Neuronal stem cell (in vitro differentiated cells): ENCODE results near the gene PIK3AP1.

Source experiments
- DNase-seq: peaks from one replicate; pipeline ENCODE4 v3.0.0-alpha.2; 2013; ENCODE audit warnings: low spot score
- H2AFZ ChIP-seq: one replicate; pipeline ENCODE4 v1.6.1; 2013; ENCODE audit warnings: mild to moderate bottlenecking, low read length, inconsistent platforms
- H2AK5ac ChIP-seq: 2 replicates; pipeline ENCODE4 v1.6.1; 2013; ENCODE audit warnings: low read depth, mild to moderate bottlenecking, inconsistent platforms, low read length, moderate library complexity, mixed read lengths
- H2BK120ac ChIP-seq: 2 replicates; pipeline ENCODE4 v1.6.1; 2013; ENCODE audit warnings: low read depth, mild to moderate bottlenecking, inconsistent platforms, low read length, moderate library complexity, mixed read lengths
- H2BK12ac ChIP-seq: one replicate; pipeline ENCODE4 v1.6.1; 2013; ENCODE audit warnings: low read length, inconsistent platforms
- H2BK15ac ChIP-seq: 2 replicates; pipeline ENCODE4 v1.6.1; 2013; ENCODE audit warnings: mild to moderate bottlenecking, low read length, inconsistent platforms, mixed read lengths
- H2BK5ac ChIP-seq: one replicate; pipeline ENCODE4 v1.6.1; 2013; ENCODE audit warnings: inconsistent platforms, mild to moderate bottlenecking, low read length, moderate library complexity
- H3K14ac ChIP-seq: one replicate; pipeline ENCODE4 v1.6.1; 2013; ENCODE audit warnings: low read length, inconsistent platforms
- H3K18ac ChIP-seq: 2 replicates; pipeline ENCODE4 v1.6.1; 2013; ENCODE audit warnings: low read length, inconsistent platforms
- H3K23ac ChIP-seq: 2 replicates; pipeline ENCODE4 v1.6.1; 2013; ENCODE audit warnings: low read depth, mild to moderate bottlenecking, mixed read lengths, low read length, inconsistent platforms; ENCODE audit not compliant: poor library complexity
- H3K27ac ChIP-seq: replicated peaks from 3 replicates; pipeline ENCODE4 v1.5.1; 2013; ENCODE audit warnings: low read length, inconsistent platforms
- H3K27me3 ChIP-seq, 3 experiments: 2 replicates each; pipeline ENCODE4 v1.6.1; 2013; ENCODE audit warnings: low read length in 3 of 3, mild to moderate bottlenecking in 2 of 3, inconsistent platforms in 1 of 3, low read depth in 1 of 3, mixed read lengths in 1 of 3, moderate library complexity in 1 of 3; ENCODE audit not compliant: control insufficient read depth in 3 of 3, insufficient read depth in 3 of 3
- H3K36me3 ChIP-seq, 2 donors: replicated peaks in 1 of 2; 2 replicates each; pipeline ENCODE4 v1.6.1; 2013; ENCODE audit warnings: low read length in 2 of 2; ENCODE audit not compliant: control insufficient read depth in 2 of 2, insufficient read depth in 2 of 2
- H3K4ac ChIP-seq: 2 replicates; pipeline ENCODE4 v1.6.1; 2013; ENCODE audit warnings: inconsistent platforms, mild to moderate bottlenecking, low read length, moderate library complexity
- H3K4me1 ChIP-seq, 2 donors: 1 replicate in 1 of 2; 2 replicates in 1 of 2; pipeline ENCODE4 v1.6.1; 2013; ENCODE audit warnings: low read length in 2 of 2, low read depth in 1 of 2; ENCODE audit not compliant: control insufficient read depth in 2 of 2, insufficient read depth in 1 of 2
- H3K4me2 ChIP-seq: one replicate; pipeline ENCODE4 v1.6.1; 2013; ENCODE audit warnings: mild to moderate bottlenecking, low read length, inconsistent platforms; ENCODE audit not compliant: insufficient read depth, poor library complexity, severe bottlenecking
- H3K4me3 ChIP-seq, 2 donors: 2 replicates each; pipeline ENCODE4 v1.5.1; 2013; ENCODE audit warnings: low read length in 2 of 2, mild to moderate bottlenecking in 2 of 2, inconsistent platforms in 1 of 2, moderate library complexity in 1 of 2
- H3K79me1 ChIP-seq: one replicate; pipeline ENCODE4 v1.6.1; 2013; ENCODE audit warnings: low read depth, mild to moderate bottlenecking, inconsistent platforms, low read length, moderate library complexity
- H3K9ac ChIP-seq: one replicate; pipeline ENCODE4 v1.6.1; 2013; ENCODE audit warnings: mild to moderate bottlenecking, low read depth, low read length, inconsistent platforms; ENCODE audit not compliant: poor library complexity
- H3K9me3 ChIP-seq, 2 donors: replicated peaks in 1 of 2; 2 replicates each; pipeline versions ENCODE3 to v1.6.1; 2013; ENCODE audit warnings: low read length in 2 of 2, mild to moderate bottlenecking in 2 of 2, inconsistent platforms in 1 of 2, low read depth in 1 of 2, mixed read lengths in 1 of 2, moderate library complexity in 1 of 2; ENCODE audit not compliant: control insufficient read depth in 2 of 2, insufficient read depth in 1 of 2
- H4K8ac ChIP-seq: one replicate; pipeline ENCODE4 v1.6.1; 2013; ENCODE audit warnings: low read depth, mild to moderate bottlenecking, inconsistent platforms, low read length, moderate library complexity
- H4K91ac ChIP-seq: one replicate; pipeline ENCODE4 v1.6.1; 2013; ENCODE audit warnings: low read length, low read depth, mild to moderate bottlenecking, inconsistent platforms; ENCODE audit not compliant: poor library complexity
- WGBS, 2 donors: extraction: QIAGEN DNeasy Blood & Tissue Kit; methylation state at CpG; one replicate each; pipeline ENCODE4 v1.1.7; 2013; ENCODE audit warnings: missing lambda C conversion rate in 2 of 2, mixed read lengths in 1 of 2; ENCODE audit not compliant: insufficient read length in 2 of 2, insufficient replicate concordance in 1 of 2; ENCODE audit errors: extremely low coverage in 2 of 2; 5-methylcytosine and 5-hydroxymethylcytosine counted together

Gene PIK3AP1

GRCh38 chr10:96764425-96765060 is 44.2 kb upstream of the PIK3AP1 start:
- no peaks in the 10 kb centered on the region for H3K27me3 ChIP-seq
- H2AFZ ChIP-seq, result no peak overlapping the region
- H3K4me2 ChIP-seq, result no peak overlapping the region
- H3K4me1 ChIP-seq, result no peaks in the 10 kb centered on the region
- H3K14ac ChIP-seq, result no peak overlapping the region
- H3K79me1 ChIP-seq, result no peaks in the 10 kb centered on the region
- H3K9me3 ChIP-seq, result no peaks in the 10 kb centered on the region
- no peak overlapping the region for H2BK12ac ChIP-seq
- H2BK5ac ChIP-seq, result no peak overlapping the region
- H3K4me3 ChIP-seq, result no peak overlapping the region
- no peak overlapping the region for H4K8ac ChIP-seq
- no peak overlapping the region for H2AK5ac ChIP-seq
- no peak overlapping the region for H3K4ac ChIP-seq
- no peak overlapping the region for H2BK15ac ChIP-seq
- H3K23ac ChIP-seq, result no peak overlapping the region
- no peak overlapping the region for H3K18ac ChIP-seq
- WGBS, 2 donors, result no CpG with 5 or more reads among the region's 4 CpGs
- H2BK120ac ChIP-seq, result no peak overlapping the region
- no peak for DNase-seq
- H3K27ac ChIP-seq, result no peak overlapping the region
- no peaks in the 10 kb centered on the region for H3K36me3 ChIP-seq
- H3K9ac ChIP-seq, result no peak overlapping the region
- H4K91ac ChIP-seq, result no peak overlapping the region

DNA sequence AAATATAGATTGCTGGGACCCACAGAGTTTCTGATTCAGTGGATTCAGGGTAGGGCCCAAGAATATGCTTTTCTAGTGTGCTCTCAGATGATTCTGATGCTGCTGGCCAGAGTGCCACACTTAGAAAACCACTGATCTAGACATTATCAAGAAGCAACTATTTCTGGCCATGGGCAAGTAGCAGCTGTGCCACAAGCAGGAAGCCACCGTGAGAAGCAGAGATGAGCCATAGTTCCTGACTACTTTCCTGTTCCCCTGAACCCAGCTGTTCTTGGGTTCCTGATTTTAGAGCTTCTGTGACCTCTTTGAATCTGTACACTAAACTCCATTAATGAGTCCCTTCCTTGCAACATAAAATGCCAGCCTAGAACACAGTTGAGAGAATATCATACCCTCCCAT is 38.1 kb upstream of the PIK3AP1 start:
- no peak overlapping the region for H4K8ac ChIP-seq
- no peaks in the 10 kb centered on the region for H3K4me1 ChIP-seq
- H3K36me3 ChIP-seq, result no peaks in the 10 kb centered on the region
- H3K18ac ChIP-seq, result no peak overlapping the region
- no peak overlapping the region for H3K9ac ChIP-seq
- no peak overlapping the region for H2BK12ac ChIP-seq
- H4K91ac ChIP-seq, result no peak overlapping the region
- H3K4me2 ChIP-seq, result no peak overlapping the region
- H2AK5ac ChIP-seq, result no peak overlapping the region
- no peak overlapping the region for H2BK15ac ChIP-seq
- no CpG with 5 or more reads among the region's 1 CpG for WGBS, 2 donors
- H3K4me3 ChIP-seq, result no peak overlapping the region
- no peak overlapping the region for H2AFZ ChIP-seq
- no peak overlapping the region for H2BK120ac ChIP-seq
- no peaks in the 10 kb centered on the region for H3K9me3 ChIP-seq
- H3K79me1 ChIP-seq, result no peaks in the 10 kb centered on the region
- no peak overlapping the region for H3K4ac ChIP-seq
- no peak overlapping the region for H3K23ac ChIP-seq
- H2BK5ac ChIP-seq, result no peak overlapping the region
- H3K27ac ChIP-seq, result no peak overlapping the region
- DNase-seq, result no peak
- peaks cover 0 to 6% (median 0%) of the 10 kb centered on the region in 3 experiments for H3K27me3 ChIP-seq
- no peak overlapping the region for H3K14ac ChIP-seq

DNA sequence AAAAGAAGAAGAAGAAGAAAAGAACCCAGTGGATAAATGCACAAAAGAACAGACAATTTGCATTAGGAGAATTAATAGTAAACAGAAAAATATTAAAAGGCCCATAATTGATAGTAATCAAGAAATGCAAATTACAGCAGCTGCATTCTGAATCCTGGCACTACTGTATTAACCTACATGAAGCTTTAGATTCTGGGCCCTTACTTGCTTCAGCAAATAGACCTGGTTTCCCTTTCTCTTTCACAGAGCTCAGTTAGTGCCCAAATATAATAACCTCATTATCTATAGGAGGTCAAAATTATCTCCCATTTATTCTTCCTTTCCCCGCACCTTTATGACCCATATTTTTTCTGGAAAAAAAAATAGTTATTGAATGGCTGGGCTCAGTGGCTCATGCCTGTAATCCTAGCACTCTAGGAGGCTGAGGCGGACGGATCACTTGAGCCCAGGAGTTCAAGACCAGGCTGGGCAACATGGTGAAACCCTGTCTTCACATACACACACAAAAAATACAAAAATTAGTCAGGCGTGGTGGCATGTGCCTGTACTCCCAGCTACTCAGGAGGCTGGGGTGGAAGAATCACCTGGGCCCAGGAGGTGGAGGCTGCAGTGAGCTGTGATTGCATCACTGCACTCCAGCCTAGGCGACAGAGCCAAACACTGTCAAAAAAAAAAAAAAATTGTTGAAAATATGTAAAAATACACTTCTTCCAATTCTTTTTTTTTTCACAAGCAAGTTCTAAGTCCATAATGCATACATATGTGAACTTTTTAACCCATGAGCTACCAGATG is 36.0 kb upstream of the PIK3AP1 start:
- Histone ChIP-seq H2BK5ac (no peak overlapping the region), H3K23ac (no peak overlapping the region), H2BK12ac (no peak overlapping the region), H3K79me1 (no peaks in the 10 kb centered on the region), H3K9ac (no peak overlapping the region), H4K8ac (no peak overlapping the region), H3K4me3 (no peak overlapping the region), H2BK120ac (no peak overlapping the region), H3K18ac (no peak overlapping the region), H2AFZ (no peak overlapping the region), H3K9me3 (no peaks in the 10 kb centered on the region), H4K91ac (no peak overlapping the region), H3K4me2 (no peak overlapping the region), H3K36me3 (no peaks in the 10 kb centered on the region), H2BK15ac (no peak overlapping the region), H3K27me3 (peaks cover 0 to 6% (median 0%) of the 10 kb centered on the region in 3 experiments), H2AK5ac (no peak overlapping the region), H3K4me1 (no peaks in the 10 kb centered on the region), H3K4ac (no peak overlapping the region), H3K14ac (no peak overlapping the region), H3K27ac (no peak overlapping the region)
- DNase-seq, result no peak
- no CpG with 5 or more reads among the region's 5 CpGs for WGBS, 2 donors

DNA sequence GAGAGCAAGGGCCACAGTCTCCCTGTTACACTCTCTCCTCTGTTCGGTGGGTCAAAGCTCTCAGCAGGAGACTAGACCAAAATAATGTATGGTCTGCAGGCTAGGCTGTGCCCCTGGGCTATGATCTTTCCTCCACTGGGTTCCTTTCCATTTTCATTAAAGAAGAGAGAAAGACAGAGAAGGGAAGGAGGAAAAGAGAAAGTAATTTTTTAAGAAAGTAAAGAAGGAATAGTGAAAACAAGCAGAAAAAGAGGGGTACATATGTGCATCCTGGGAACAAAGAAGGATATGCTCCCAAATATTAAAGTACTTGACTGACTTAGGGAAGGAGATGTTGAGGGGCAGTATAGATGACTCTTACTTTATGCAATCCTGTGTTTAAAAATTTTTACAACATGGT is 33.6 kb upstream of the PIK3AP1 start:
- Histone ChIP-seq H3K79me1 (no peaks in the 10 kb centered on the region), H3K9ac (no peak overlapping the region), H3K27me3 (peaks cover 0 to 6% (median 0%) of the 10 kb centered on the region in 3 experiments), H3K4me3 (no peak overlapping the region), H2BK12ac (no peak overlapping the region), H3K36me3 (no peaks in the 10 kb centered on the region), H2AFZ (no peak overlapping the region), H3K18ac (no peak overlapping the region), H3K27ac (no peak overlapping the region), H2BK5ac (no peak overlapping the region), H2BK120ac (no peak overlapping the region), H2AK5ac (no peak overlapping the region), H3K4me1 (no peaks in the 10 kb centered on the region), H3K4me2 (no peak overlapping the region), H4K8ac (no peak overlapping the region), H3K9me3 (no peaks in the 10 kb centered on the region), H2BK15ac (no peak overlapping the region), H3K4ac (no peak overlapping the region), H4K91ac (no peak overlapping the region), H3K14ac (no peak overlapping the region), H3K23ac (no peak overlapping the region)
- no peak for DNase-seq
- no CpG with 5 or more reads among the region's 1 CpG for WGBS, 2 donors
